HG02623 (cell line): Measurements from ENCODE around the gene ALDH16A1.

Source experiments
- ATAC-seq: cut with Tn5 transposase; IDR thresholded peaks from one replicate; pipeline ENCODE4 v1.9.1; 2021; ENCODE audit warnings: moderate library complexity; ENCODE audit not compliant: unreplicated experiment

Gene ALDH16A1

GRCh38 chr19:49507803-49508494 lies 54.9 kb downstream of the ALDH16A1 start:
- ATAC-seq, result no peak

- ATAC-seq, result no peak
Observed at GRCh38 chr19:49512970-49513745, 60.1 kb downstream of the ALDH16A1 start.

GRCh38 chr19:49513746-49514118 lies 60.7 kb downstream of the ALDH16A1 start:
- ATAC-seq, result no peak

- no peak for ATAC-seq
Observed at GRCh38 chr19:49514151-49514550, 61.1 kb downstream of the ALDH16A1 start.

GRCh38 chr19:49515767-49516166 lies 62.7 kb downstream of the ALDH16A1 start:
- no peak for ATAC-seq

GRCh38 chr19:49518033-49518432 lies 65.0 kb downstream of the ALDH16A1 start:
- ATAC-seq, result no peak
